Measurements from ENCODE around the gene PDP2. TPM values are rescaled to one million over a fixed set of nuclear protein-coding genes. Genes with fewer than 3 reads are reported as not detected.

The PDP2 gene
- total RNA-seq, 2 experiments from 2014 or later, result 13.8 to 29.2 TPM

GRCh38 chr16:66940236-66940635, 59.9 kb downstream of the PDP2 start:
- POLR2A ChIA-PET, result no interaction called here
- Histone ChIP-seq H3K36me3 (ENCODE audit: insufficient read depth, low read length) (peaks cover 21% of the 10 kb centered on the region; the same call in 1 of the 2 replicates), H3K4me2 (ENCODE audit: low read length) (no peak overlapping the region), H3K9me2 (ENCODE audit: insufficient read depth, low read length) (no peaks in the 10 kb centered on the region), H3K4me3 (ENCODE audit: low read depth, low read length, poor library complexity, severe bottlenecking) (no peak overlapping the region), H4K20me1 (ENCODE audit: insufficient read depth, low read length) (no peaks in the 10 kb centered on the region), H3K79me2 (ENCODE audit: insufficient read depth, low read depth, low read length) (no peaks in the 10 kb centered on the region), H3K9me3 (ENCODE audit: low read length) (no peaks in the 10 kb centered on the region), H2AFZ (ENCODE audit: low read length) (no peak overlapping the region), H3K27ac (ENCODE audit: low read depth, low read length, poor library complexity, severe bottlenecking) (no peak overlapping the region), H3K4me1 (ENCODE audit: insufficient read depth, low read length, poor library complexity, severe bottlenecking) (peaks cover 5% of the 10 kb centered on the region)
- no peak for DNase-seq (ENCODE audit: low spot score)
- CTCF ChIA-PET (ENCODE audit: unreplicated experiment), result no interaction called here
- no TSS peak for BruUV-seq (replicated peaks)
- TF ChIP-seq EZH2phosphoT487 (IDR thresholded peaks at IDR 0.05; ENCODE audit: borderline replicate concordance, low read depth, low read length) (no peak), CTCF (conservative IDR thresholded peaks at IDR 0.05; ENCODE audit: low read length) (no peak)
- intact Hi-C loops (cut with micrococcal nuclease; ENCODE audit: unreplicated experiment), result no loop called here

Other genes with a start within 250 kb of the PDP2 start
- gene CMTM4, start 183.8 kb upstream of the PDP2 start, total RNA-seq (2014; rRNA removed; shearing (Covaris generic)), result 0.03 TPM in 1 of 2 replicates, not detected in the other
- 0.76 and 1.3 TPM in 2 replicates for gene CMTM4, start 183.8 kb upstream of the PDP2 start, total RNA-seq (2022)
- gene DYNC1LI2, start 128.9 kb upstream of the PDP2 start, total RNA-seq (2014; rRNA removed; shearing (Covaris generic)), result 48.4 and 48.9 TPM in 2 replicates
- gene DYNC1LI2, start 128.9 kb upstream of the PDP2 start, total RNA-seq (2022), result 62.4 and 64.0 TPM in 2 replicates
- not detected in 2 replicates for gene TERB1, start 78.9 kb upstream of the PDP2 start, total RNA-seq (2014; rRNA removed; shearing (Covaris generic))
- 0.17 TPM in 1 of 2 replicates, not detected in the other for gene TERB1, start 78.9 kb upstream of the PDP2 start, total RNA-seq (2022)
- gene NAE1, start 49.5 kb upstream of the PDP2 start, total RNA-seq (2014; rRNA removed; shearing (Covaris generic)), result 85.0 and 85.2 TPM in 2 replicates
- 98.9 and 106 TPM in 2 replicates for gene NAE1, start 49.5 kb upstream of the PDP2 start, total RNA-seq (2022)
- gene CA7, start 36.1 kb upstream of the PDP2 start, total RNA-seq (2014; rRNA removed; shearing (Covaris generic)), result not detected in 2 replicates
- not detected in 2 replicates for gene CA7, start 36.1 kb upstream of the PDP2 start, total RNA-seq (2022)
- gene CDH16, start 38.4 kb downstream of the PDP2 start, total RNA-seq (2014; rRNA removed; shearing (Covaris generic)), result not detected in 2 replicates
- gene CDH16, start 38.4 kb downstream of the PDP2 start, total RNA-seq (2022), result not detected in 2 replicates
- gene RRAD, start 45.0 kb downstream of the PDP2 start, total RNA-seq (2014; rRNA removed; shearing (Covaris generic)), result 0.09 TPM in 1 of 2 replicates, not detected in the other
- not detected in 2 replicates for gene RRAD, start 45.0 kb downstream of the PDP2 start, total RNA-seq (2022)
- 132 and 133 TPM in 2 replicates for gene CIAO2B, start 53.9 kb downstream of the PDP2 start, total RNA-seq (2014; rRNA removed; shearing (Covaris generic))
- 76.4 and 78.3 TPM in 2 replicates for gene CIAO2B, start 53.9 kb downstream of the PDP2 start, total RNA-seq (2022)
- 18.5 and 29.6 TPM in 2 replicates for gene CES2, start 55.0 kb downstream of the PDP2 start, total RNA-seq (2014; rRNA removed; shearing (Covaris generic))
- gene CES2, start 55.0 kb downstream of the PDP2 start, total RNA-seq (2022), result 27.6 and 30.7 TPM in 2 replicates
- 1.7 and 2.7 TPM in 2 replicates for gene CES3, start 80.8 kb downstream of the PDP2 start, total RNA-seq (2014; rRNA removed; shearing (Covaris generic))
- 1.4 and 1.9 TPM in 2 replicates for gene CES3, start 80.8 kb downstream of the PDP2 start, total RNA-seq (2022)
- gene CES4A, start 108.1 kb downstream of the PDP2 start, total RNA-seq (2014; rRNA removed; shearing (Covaris generic)), result 0.47 and 2.0 TPM in 2 replicates
- gene CES4A, start 108.1 kb downstream of the PDP2 start, total RNA-seq (2022), result 0.38 and 0.41 TPM in 2 replicates
- gene CBFB, start 148.6 kb downstream of the PDP2 start, total RNA-seq (2014; rRNA removed; shearing (Covaris generic)), result 93.5 and 187 TPM in 2 replicates
- gene CBFB, start 148.6 kb downstream of the PDP2 start, total RNA-seq (2022), result 151 and 154 TPM in 2 replicates
- gene PHAF1, start 229.4 kb downstream of the PDP2 start, total RNA-seq (2014; rRNA removed; shearing (Covaris generic)), result 12.6 and 16.8 TPM in 2 replicates
- gene PHAF1, start 229.4 kb downstream of the PDP2 start, total RNA-seq (2022), result 11.8 and 13.9 TPM in 2 replicates

Measured in OCI-LY7 (cell line).